ENCODE data around the gene TMEM130.

- no peak for TF ChIP-seq TEAD4 (IDR thresholded peaks at IDR 0.05)
- TF ChIP-seq TAF1 (IDR thresholded peaks at IDR 0.05; ENCODE audit: low read depth) = no peak
- no peak for TF ChIP-seq EP300 (IDR thresholded peaks at IDR 0.05; ENCODE audit: borderline replicate concordance)
- TF ChIP-seq YY1 (IDR thresholded peaks at IDR 0.05; ENCODE audit: low read depth) = no peak
- no peak for TF ChIP-seq CREB1 (IDR thresholded peaks at IDR 0.05; ENCODE audit: low read depth)
- no peak for TF ChIP-seq RAD21 (IDR thresholded peaks at IDR 0.05; ENCODE audit: low read depth)
- no peak for TF ChIP-seq CEBPB (IDR thresholded peaks at IDR 0.05)
- TF ChIP-seq USF1 (IDR thresholded peaks at IDR 0.05) = no peak
- no peak for TF ChIP-seq ZBTB7A (IDR thresholded peaks at IDR 0.05; ENCODE audit: low read depth)
- no peak for TF ChIP-seq REST (IDR thresholded peaks at IDR 0.05; ENCODE audit: low read depth)
- no peak for TF ChIP-seq MAX (IDR thresholded peaks at IDR 0.05)
- TF ChIP-seq NFIC (IDR thresholded peaks at IDR 0.05) = no peak
- TF ChIP-seq EGR1 (IDR thresholded peaks at IDR 0.05) = no peak
Measured at GRCh38 chr7:98884416-98884815, 14.6 kb upstream of the TMEM130 start.
